A549 treated with Hydrocortisone at 1 μM for 4 hours (cell line): ENCODE results near the gene PRR14L. TPM values are rescaled to one million over a fixed set of nuclear protein-coding genes. Genes with fewer than 3 reads are reported as not detected.

Experiments used
- total RNA-seq: library from RNA; stranded (reverse); fragments of 200-300 nt; extraction: Qiagen RNA extraction; gene quantifications from 5 replicates; pipeline ENCODE4 v1.2.3, GENCODE V29; 2022

PRR14L gene
- 5.8 to 8.9 TPM (median 6.0 TPM) in 5 replicates for total RNA-seq

DNA sequence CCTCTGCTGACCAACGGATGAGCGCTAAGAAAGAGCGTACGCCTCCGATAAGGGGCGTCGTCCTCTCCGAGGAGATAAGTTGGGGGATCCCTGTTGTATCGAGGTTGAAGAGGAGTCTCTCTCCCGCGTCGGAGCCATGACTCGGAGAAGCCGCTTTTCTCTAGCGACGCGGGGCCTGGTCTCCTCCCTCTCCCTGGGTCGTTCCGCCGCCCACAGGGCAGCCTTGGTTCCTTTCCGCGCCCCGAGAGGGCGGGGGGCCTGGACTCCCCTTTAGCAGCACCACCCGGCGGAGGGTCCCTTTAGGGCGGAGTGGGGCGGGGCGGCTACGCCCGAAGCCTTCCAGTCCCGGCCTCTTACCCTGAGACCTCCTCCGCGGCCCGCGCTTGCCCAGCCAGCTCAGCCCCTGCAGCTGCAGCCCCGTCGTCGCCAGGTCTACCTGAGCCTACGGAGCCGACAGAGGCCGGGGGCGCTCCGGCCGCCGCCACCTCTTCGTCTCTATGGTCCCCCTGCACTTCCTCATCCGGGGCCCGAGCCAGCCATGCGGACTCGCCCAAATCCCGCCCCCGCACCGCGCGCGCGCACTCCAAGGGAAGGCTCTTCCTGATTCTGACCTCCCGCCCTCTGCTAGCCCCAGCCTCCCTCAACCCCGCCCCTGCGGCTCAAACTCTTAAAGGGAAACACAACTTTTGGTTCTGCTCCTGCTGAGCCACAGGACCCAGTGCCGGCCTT, at the start of gene PRR14L:
PRR14L (minus strand) TSS at position 497 of the 729 bp plus-strand sequence. CDS start 11,272 bp downstream, outside the sequence.

DNA sequence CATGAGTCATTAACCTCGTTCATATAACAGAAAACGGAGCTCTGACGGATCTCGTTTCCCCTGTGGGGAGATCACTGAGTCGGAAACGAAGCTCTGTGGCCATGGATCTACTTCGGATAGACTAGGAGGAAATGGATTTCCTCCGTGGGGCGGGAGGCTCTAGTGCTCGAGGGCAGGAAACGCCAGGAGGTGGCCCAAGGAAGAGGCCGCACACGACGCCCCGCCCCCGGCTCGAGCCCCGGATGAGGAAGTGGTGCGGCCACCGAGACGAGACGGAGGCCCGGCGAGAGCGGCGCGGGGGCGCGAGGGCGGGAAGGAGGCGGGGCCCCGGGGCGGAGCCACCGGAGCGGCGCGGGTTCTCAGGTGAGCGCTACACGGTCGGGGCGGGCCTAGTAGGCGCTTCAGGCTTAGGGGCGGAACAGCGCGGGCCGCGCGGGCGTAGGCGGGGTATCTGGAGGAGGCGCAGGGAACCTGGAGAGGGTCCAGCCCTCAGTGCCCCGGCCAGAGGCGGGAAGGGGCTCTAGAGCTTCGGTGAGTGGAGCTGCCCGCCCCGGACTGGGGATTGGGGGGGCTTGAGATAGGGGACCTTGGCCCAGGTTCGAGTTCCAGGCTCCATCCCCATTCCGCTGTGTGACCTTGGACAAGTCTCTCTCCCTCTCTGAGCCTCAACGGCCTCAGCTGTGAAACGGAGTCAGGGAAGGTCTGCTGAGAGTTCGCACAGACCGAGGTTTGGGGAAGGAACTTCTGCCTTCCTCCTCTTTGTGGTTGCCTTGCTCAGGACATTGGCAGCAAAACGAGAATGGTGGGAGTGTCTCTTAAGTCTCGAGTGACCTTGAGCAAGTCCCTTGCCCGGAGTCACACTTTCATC, 3.9 kb upstream of the PRR14L start, which contains the start of gene DEPDC5:
DEPDC5 (plus strand) TSS at position 386 of the 868 bp plus-strand sequence. CDS start 903 bp downstream, outside the sequence.

DNA sequence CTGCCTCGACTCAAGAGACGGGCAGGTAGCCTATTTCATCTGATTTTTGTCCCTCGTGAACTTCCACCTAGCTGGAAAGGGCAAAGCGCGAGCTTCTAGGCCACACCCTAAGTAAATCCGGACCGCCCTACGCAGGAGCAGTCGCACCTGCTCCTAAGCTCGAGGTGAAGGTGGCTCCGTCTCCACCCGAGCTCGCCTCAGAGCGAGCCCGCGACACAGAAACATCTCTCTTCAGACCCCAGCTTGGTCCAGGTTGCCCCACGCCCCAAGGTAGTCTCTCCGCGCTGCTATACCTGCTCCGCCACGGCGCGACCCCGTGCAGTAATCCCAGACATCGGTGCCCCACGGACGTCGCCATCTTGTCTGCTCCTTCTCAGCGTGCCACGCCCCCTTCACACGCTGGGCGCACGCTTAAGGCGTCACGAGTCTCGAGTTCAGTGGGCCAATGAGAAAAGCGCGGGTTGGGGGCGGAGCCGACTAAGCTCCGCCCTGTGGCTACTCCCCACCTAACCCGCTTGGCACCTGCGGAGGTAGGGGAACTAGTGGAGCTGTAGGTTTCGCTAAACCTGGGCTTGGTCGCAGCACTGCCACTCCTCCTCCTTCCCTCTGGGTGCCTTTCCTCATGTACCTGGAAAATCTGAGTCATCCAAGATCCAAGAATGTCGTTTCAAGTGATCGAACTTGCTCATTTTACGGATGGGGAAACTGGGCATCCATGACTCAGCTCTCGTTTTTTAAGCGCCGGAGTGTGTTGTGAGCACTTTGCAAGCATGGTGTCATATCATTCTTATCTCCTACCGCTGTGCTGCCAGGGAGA, 87.9 kb downstream of the PRR14L start, which contains the start of gene PISD:
PISD (minus strand) TSS at position 365 of the 817 bp plus-strand sequence; CDS start at position 358, 7 bp downstream.

Other genes starting within 250 kb of the PRR14L start
- gene PISD, start 87.9 kb downstream of the PRR14L start, total RNA-seq: 25.0 to 30.4 TPM (median 25.3 TPM) in 5 replicates
- gene DEPDC5, start 3.9 kb upstream of the PRR14L start, total RNA-seq: 3.8 to 6.0 TPM (median 4.6 TPM) in 5 replicates
- gene YWHAH, start 194.4 kb upstream of the PRR14L start, total RNA-seq: 131 to 148 TPM (median 141 TPM) in 5 replicates